Endometrial microvascular endothelial cells (primary cell): ENCODE data around the gene CNTNAP2. TPM values are rescaled to one million over a fixed set of nuclear protein-coding genes. Genes with fewer than 3 reads are reported as not detected.
"Not testable (repeated sequence)": the region's sequence is repeated elsewhere in the genome, so short reads cannot be mapped to it uniquely, and the experiment has no call there.

Source experiments
- in situ Hi-C: cut with HindIII; loops from 2 replicates; pipeline ENCODE4 v1.10.0; 2017; ENCODE audit warnings: low sequenced_read_pairs, low pct_unique_long_range_greater_than_20kb; ENCODE audit errors: inconsistent ontology term
- total RNA-seq: library from RNA; depleted of rRNA; stranded (reverse); fragments of >200 nt; gene quantifications from one replicate; pipeline ENCODE4 v1.2.3, GENCODE V29; 2015; ENCODE audit errors: inconsistent ontology term

The CNTNAP2 gene
- total RNA-seq, 1 donor from 2014 or later = not detected

- in situ Hi-C loops = no loop called here
These were observed 773.4 kb downstream of the CNTNAP2 start for GRCh38 chr7:146889806-146890555.

- in situ Hi-C loops = no loop called here
These were observed 775.5 kb downstream of the CNTNAP2 start for GRCh38 chr7:146892151-146892550.

- in situ Hi-C loops = no loop called here
These were observed 778.3 kb downstream of the CNTNAP2 start for GRCh38 chr7:146894927-146895326.

GRCh38 chr7:146902266-146902665 is 785.7 kb downstream of the CNTNAP2 start:
- in situ Hi-C loops = no loop called here

- in situ Hi-C loops = no loop called here
These were observed 786.1 kb downstream of the CNTNAP2 start for GRCh38 chr7:146902728-146903127.

- in situ Hi-C loops = not testable (repeated sequence)
These were observed 789.1 kb downstream of the CNTNAP2 start for GRCh38 chr7:146905746-146906145.

- in situ Hi-C loops = no loop called here
These were observed 806.2 kb downstream of the CNTNAP2 start for GRCh38 chr7:146922782-146923181.

GRCh38 chr7:146926841-146927240 is 810.2 kb downstream of the CNTNAP2 start:
- in situ Hi-C loops = no loop called here

- in situ Hi-C loops = no loop called here
These were observed 821.2 kb downstream of the CNTNAP2 start for GRCh38 chr7:146937836-146938235.

GRCh38 chr7:146943483-146943882 is 826.9 kb downstream of the CNTNAP2 start:
- in situ Hi-C loops = no loop called here

GRCh38 chr7:146948703-146949102 is 832.1 kb downstream of the CNTNAP2 start:
- in situ Hi-C loops = no loop called here

GRCh38 chr7:146956321-146956720 is 839.7 kb downstream of the CNTNAP2 start:
- in situ Hi-C loops = no loop called here

GRCh38 chr7:146956853-146957252 is 840.3 kb downstream of the CNTNAP2 start:
- in situ Hi-C loops = no loop called here

GRCh38 chr7:146960773-146961391 is 844.3 kb downstream of the CNTNAP2 start:
- in situ Hi-C loops = no loop called here

- in situ Hi-C loops = no loop called here
These were observed 845.0 kb downstream of the CNTNAP2 start for GRCh38 chr7:146961617-146962016.

GRCh38 chr7:146966274-146966673 is 849.7 kb downstream of the CNTNAP2 start:
- in situ Hi-C loops = no loop called here

GRCh38 chr7:146982482-146982881 is 865.9 kb downstream of the CNTNAP2 start:
- in situ Hi-C loops = no loop called here

- in situ Hi-C loops = no loop called here
These were observed 875.0 kb downstream of the CNTNAP2 start for GRCh38 chr7:146991596-146991995.

- in situ Hi-C loops = no loop called here
These were observed 877.2 kb downstream of the CNTNAP2 start for GRCh38 chr7:146993764-146994163.

GRCh38 chr7:147008530-147008929 is 891.9 kb downstream of the CNTNAP2 start:
- in situ Hi-C loops = no loop called here
